K562 (cell line): ENCODE data around the gene CDX1. TPM values are rescaled to one million over a fixed set of nuclear protein-coding genes. Genes with fewer than 3 reads are reported as not detected.

Experiments used
- ATAC-seq: fragments of 200-7000 bp; cut with Tn5 transposase; 3 replicates; pipeline ENCODE4 v1.9.1; 2020; ENCODE audit warnings: moderate library complexity
- BruUV-seq: library from RNA; stranded (reverse); fragments of 400-500 nt; replicated peaks from 2 replicates; lab custom pipeline; 2021; lab: Mats Ljungman, UMichigan
- CTCF ChIA-PET: fragments of 300-600 bp; formaldehyde crosslinking; extraction: SDS; loops from one replicate; lab custom pipeline; 2021; ENCODE audit warnings: low intra/inter-chr PET ratio; lab: Yijun Ruan, JAX
- POLR2A ChIA-PET: fragments of 300-600, 350-650 bp; sonication (Branson Sonifier 250); formaldehyde crosslinking; extraction: SDS; loops from one replicate; lab custom pipeline; 2021; ENCODE audit warnings: antibody characterized with exemption, inconsistent platforms; lab: Yijun Ruan, JAX
- DNase-seq, 4 experiments: peaks; one replicate each; pipeline versions ENCODE4 v3.0.0 to v3.0.0-alpha.2; 2011 to 2018; ENCODE audit warnings: low spot score in 3 of 4, mixed read lengths in 3 of 4; ENCODE audit errors: extremely low read depth in 1 of 4
- FAIRE-seq: peaks from 2 replicates; lab custom pipeline; 2011; peaks lifted over from hg19 to GRCh38; lab: Jason Lieb, UNC
- H2AFZ ChIP-seq: 2 replicates; pipeline ENCODE4 v1.6.0; 2011; ENCODE audit warnings: low read depth, low read length, control low read depth, inconsistent platforms
- H3K27ac ChIP-seq: fragments of 200-600 bp; 3 replicates; pipeline ENCODE4 v1.8.0; 2011; ENCODE audit warnings: low read depth, mild to moderate bottlenecking, control low read depth, inconsistent platforms, low read length, moderate library complexity, mixed read lengths; ENCODE audit errors: extremely low read depth
- H3K27me3 ChIP-seq, 2 experiments: fragments of 300-600 bp in 1 of 2; 2 replicates in 1 of 2; 3 replicates in 1 of 2; pipeline versions ENCODE4 v1.6.0 to v1.8.0; 2011; ENCODE audit warnings: inconsistent platforms in 2 of 2, low read length in 2 of 2, mild to moderate bottlenecking in 1 of 2, mixed read lengths in 1 of 2, moderate library complexity in 1 of 2; ENCODE audit not compliant: control insufficient read depth in 2 of 2, insufficient read depth in 2 of 2
- H3K36me3 ChIP-seq: fragments of 300-600 bp; 3 replicates; pipeline ENCODE4 v1.8.0; 2011; ENCODE audit warnings: mild to moderate bottlenecking, low read length, inconsistent platforms; ENCODE audit not compliant: control insufficient read depth, insufficient read depth
- H3K4me1 ChIP-seq, 2 experiments: fragments of 200-600 bp in 1 of 2; replicated peaks in 1 of 2; 2 replicates in 1 of 2; 3 replicates in 1 of 2; pipeline versions ENCODE4 v1.5.1 to v1.8.0; 2011; ENCODE audit warnings: inconsistent platforms in 2 of 2, low read length in 2 of 2, mild to moderate bottlenecking in 1 of 2, mixed read lengths in 1 of 2, moderate library complexity in 1 of 2; ENCODE audit not compliant: control insufficient read depth in 2 of 2, insufficient read depth in 2 of 2
- H3K4me2 ChIP-seq: 2 replicates; pipeline ENCODE4 v1.6.1; 2011; ENCODE audit warnings: low read length, control low read depth, inconsistent platforms, mixed read lengths; ENCODE audit not compliant: insufficient read depth
- H3K4me3 ChIP-seq: fragments of 200-600 bp; sonication (generic), shearing (Covaris generic); 2 replicates; pipeline ENCODE4 v1.5.1; 2016; ENCODE audit warnings: control low read depth, inconsistent platforms
- H3K79me2 ChIP-seq: fragments of 200-600 bp; 3 replicates; pipeline ENCODE4 v1.8.0; 2011; ENCODE audit warnings: low read length, inconsistent platforms; ENCODE audit not compliant: control insufficient read depth, insufficient read depth
- H3K9ac ChIP-seq, 2 experiments: 2 replicates each; pipeline versions ENCODE4 v1.6.0 to v1.6.1; 2011; ENCODE audit warnings: low read depth in 2 of 2, low read length in 2 of 2, control low read depth in 1 of 2, inconsistent platforms in 1 of 2, mild to moderate bottlenecking in 1 of 2, mixed read lengths in 1 of 2; ENCODE audit not compliant: insufficient read depth in 1 of 2
- H3K9me1 ChIP-seq: one replicate; pipeline ENCODE4 v1.6.0; 2011; ENCODE audit warnings: inconsistent platforms, mild to moderate bottlenecking, low read length, moderate library complexity; ENCODE audit not compliant: control insufficient read depth, insufficient read depth
- H3K9me3 ChIP-seq: replicated peaks from 2 replicates; pipeline ENCODE4 v1.5.1; 2011; ENCODE audit warnings: low read depth, low read length, inconsistent platforms; ENCODE audit not compliant: control insufficient read depth, insufficient read depth
- H4K20me1 ChIP-seq: replicated peaks from 2 replicates; pipeline ENCODE4 v1.6.1; 2011; ENCODE audit warnings: low read length, inconsistent platforms, mixed read lengths; ENCODE audit not compliant: control insufficient read depth, insufficient read depth
- CAMTA2 ChIP-seq: fragments of 250-450 bp; sonication (Bioruptor Pico); conservative IDR thresholded peaks from 2 replicates; pipeline ENCODE4 v1.5.1; 2022
- CEBPB ChIP-seq: fragments of 450-650 bp; IDR thresholded peaks from 2 replicates; pipeline ENCODE4 v1.6.1; 2016; ENCODE audit warnings: missing genetic modification characterization, missing compliant biosample characterization
- MAFK ChIP-seq: IDR thresholded peaks from 2 replicates; pipeline ENCODE4 v1.6.1; 2011; ENCODE audit warnings: low read length, improper control_type of control experiment
- MIER1 ChIP-seq: fragments of 450-650 bp; IDR thresholded peaks from 2 replicates; pipeline ENCODE4 v1.6.1; 2016; ENCODE audit warnings: antibody characterized with exemption, mild to moderate bottlenecking, low read depth
- POLR2G ChIP-seq: fragments of 200-400 bp; formaldehyde crosslinking; IDR thresholded peaks from 2 replicates; pipeline ENCODE4 v1.6.1; 2017; ENCODE audit warnings: low read depth, mild to moderate bottlenecking, antibody characterized with exemption, low read length, moderate library complexity
- SMAD1 ChIP-seq: fragments of 150-350 bp; IDR thresholded peaks from 2 replicates; pipeline ENCODE4 v1.6.1; 2014; ENCODE audit warnings: low read length, low read depth; ENCODE audit not compliant: partially characterized antibody
- U2AF1 ChIP-seq: fragments of 200-400 bp; formaldehyde crosslinking; optimal IDR thresholded peaks from 2 replicates; pipeline ENCODE3; 2017; ENCODE audit warnings: mild to moderate bottlenecking, low read depth, low read length, moderate library complexity
- WGBS: fragments of 100-300 bp; shearing (Covaris generic); methylation state at CpG from one replicate; pipeline ENCODE4 v1.1.6; 2016; ENCODE audit warnings: low coverage, mixed read lengths; ENCODE audit not compliant: insufficient coverage; ENCODE audit errors: missing lambda C conversion rate; 5-methylcytosine and 5-hydroxymethylcytosine counted together
- in situ Hi-C: fragments of 300-500 bp; cut with MboI; formaldehyde crosslinking; loops from 4 replicates; pipeline ENCODE4 v1.15.0; 2018; ENCODE audit warnings: inconsistent platforms, mixed read lengths
- intact Hi-C: fragments of 100-400 bp; cut with micrococcal nuclease; formaldehyde crosslinking; loops from 2 replicates; pipeline ENCODE4 v1.14.2; 2022
- polyA plus RNA-seq, 8 experiments: library from polyadenylated mRNA; depleted of rRNA in 4 of 8; stranded (reverse) in 5 of 8; unstranded in 3 of 8; fragments of >200 nt; fragmentation: Nextera tagmentation in 2 of 8; fragmentation: Illumina TruSeq in 1 of 8; extraction: Ambion mirVana in 2 of 8; extraction: Trizol in 1 of 8; gene quantifications; 2 replicates each; pipeline versions ENCODE4 v1.2.1 to v1.2.3, GENCODE V29; 2011 to 2014; ENCODE audit warnings: inconsistent platforms in 1 of 8, missing spikeins in 1 of 8
- total RNA-seq, 7 experiments: library from RNA; depleted of rRNA in 6 of 7; stranded (reverse); fragments of >200 nt in 6 of 7; fragmentation: Illumina TruSeq in 2 of 7; extraction: Trizol in 2 of 7; gene quantifications; 2 replicates each; pipeline versions ENCODE4 v1.2.1 to v1.2.3, GENCODE V29; 2011 to 2021; ENCODE audit warnings: low replicate concordance in 1 of 7
- TF ChIP-seq, protein P1 (sequence below): IDR thresholded peaks from 3 replicates; pipeline ENCODE4 v1.6.1; 2011; ENCODE audit warnings: borderline replicate concordance, mild to moderate bottlenecking, moderate library complexity; ENCODE audit not compliant: insufficient read length; ENCODE audit errors: extremely low read depth
- TF ChIP-seq, protein P2 (sequence below), 2 experiments: fragments of 450-650 bp; conservative IDR thresholded peaks; 2 replicates each; pipeline ENCODE4 v1.6.1; 2017; ENCODE audit warnings: mild to moderate bottlenecking in 2 of 2, moderate library complexity in 2 of 2
- TF ChIP-seq, protein P3 (sequence below), 3 experiments: IDR thresholded peaks in 2 of 3; conservative IDR thresholded peaks in 1 of 3; 2 replicates each; pipeline ENCODE4 v1.5.1; 2011 to 2012; ENCODE audit warnings: low read length in 3 of 3, mild to moderate bottlenecking in 3 of 3, control low read depth in 2 of 3, improper control_type of control experiment in 1 of 3, inconsistent platforms in 1 of 3, low read depth in 1 of 3, mixed read lengths in 1 of 3, moderate library complexity in 1 of 3; ENCODE audit not compliant: insufficient read depth in 2 of 3

Gene CDX1
- total and polyA plus RNA-seq, 9 of the 15 experiments (the other 6 are each of a cell fraction or from before 2014, with no cell fraction given): 0.06 to 0.16 TPM; not detected in 7

DNA sequence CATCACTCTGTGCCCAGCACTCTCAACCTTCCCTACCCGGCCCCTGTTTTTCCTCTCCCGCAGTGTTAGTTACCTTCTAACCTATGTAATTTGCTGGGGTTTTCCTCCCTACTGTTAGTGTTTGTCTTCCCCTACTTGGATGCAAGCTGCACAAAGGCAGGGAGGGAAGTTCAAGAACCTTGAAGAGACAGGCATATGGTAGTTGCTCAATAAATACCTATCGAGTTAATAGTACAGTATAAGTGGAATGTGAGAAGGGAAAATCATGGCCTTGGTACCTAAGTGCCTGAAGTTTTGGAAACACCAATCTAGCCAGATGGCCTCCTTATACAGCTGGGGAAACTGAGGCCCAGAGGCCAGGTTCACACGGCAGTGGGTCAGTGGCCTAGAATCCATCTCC is 35.1 kb upstream of the CDX1 start:
- DNase-seq (no peak), ATAC-seq (no peak), FAIRE-seq (no peak)
- peaks cover 11 to 35% of the 10 kb centered on the region in 2 experiments; a peak in 4 of 5 replicates for H3K27me3 ChIP-seq
- ChIA-PET POLR2A (no interaction called here), CTCF (interaction anchor here (0.7 to 2.7 kb wide), 3 partner anchors 71 to 219 kb away, joined by 4 to 36 read pairs (median 4); no protein-coding TSS in a partner anchor)
- 31% methylated on average over 4 of the region's 4 CpGs for WGBS
- in situ Hi-C loops: no loop called here
- H3K4me2 ChIP-seq: no peak overlapping the region
- H3K79me2 ChIP-seq: no peaks in the 10 kb centered on the region
- H3K36me3 ChIP-seq: no peaks in the 10 kb centered on the region
- H2AFZ ChIP-seq: no peak overlapping the region
- H3K9me1 ChIP-seq: no peaks in the 10 kb centered on the region
- H3K4me1 ChIP-seq: peaks cover 8 to 11% of the 10 kb centered on the region in 2 experiments; a peak in 4 of 5 replicates
- H3K9me3 ChIP-seq: no peaks in the 10 kb centered on the region
- no peak overlapping the region for H3K9ac ChIP-seq
- intact Hi-C loops: loop anchor here (2.0 kb wide), 1 partner anchor 29 kb away; no protein-coding TSS in a partner anchor
- no TSS peak for BruUV-seq
- no peak overlapping the region for H3K4me3 ChIP-seq
- TF ChIP-seq MAFK: no peak
- TF ChIP-seq, protein P1, sequence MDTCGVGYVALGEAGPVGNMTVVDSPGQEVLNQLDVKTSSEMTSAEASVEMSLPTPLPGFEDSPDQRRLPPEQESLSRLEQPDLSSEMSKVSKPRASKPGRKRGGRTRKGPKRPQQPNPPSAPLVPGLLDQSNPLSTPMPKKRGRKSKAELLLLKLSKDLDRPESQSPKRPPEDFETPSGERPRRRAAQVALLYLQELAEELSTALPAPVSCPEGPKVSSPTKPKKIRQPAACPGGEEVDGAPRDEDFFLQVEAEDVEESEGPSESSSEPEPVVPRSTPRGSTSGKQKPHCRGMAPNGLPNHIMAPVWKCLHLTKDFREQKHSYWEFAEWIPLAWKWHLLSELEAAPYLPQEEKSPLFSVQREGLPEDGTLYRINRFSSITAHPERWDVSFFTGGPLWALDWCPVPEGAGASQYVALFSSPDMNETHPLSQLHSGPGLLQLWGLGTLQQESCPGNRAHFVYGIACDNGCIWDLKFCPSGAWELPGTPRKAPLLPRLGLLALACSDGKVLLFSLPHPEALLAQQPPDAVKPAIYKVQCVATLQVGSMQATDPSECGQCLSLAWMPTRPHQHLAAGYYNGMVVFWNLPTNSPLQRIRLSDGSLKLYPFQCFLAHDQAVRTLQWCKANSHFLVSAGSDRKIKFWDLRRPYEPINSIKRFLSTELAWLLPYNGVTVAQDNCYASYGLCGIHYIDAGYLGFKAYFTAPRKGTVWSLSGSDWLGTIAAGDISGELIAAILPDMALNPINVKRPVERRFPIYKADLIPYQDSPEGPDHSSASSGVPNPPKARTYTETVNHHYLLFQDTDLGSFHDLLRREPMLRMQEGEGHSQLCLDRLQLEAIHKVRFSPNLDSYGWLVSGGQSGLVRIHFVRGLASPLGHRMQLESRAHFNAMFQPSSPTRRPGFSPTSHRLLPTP: no peak
- no peak for TF ChIP-seq U2AF1
- no peak for TF ChIP-seq CAMTA2 (CRISPR knock-in tag)
- no peak for TF ChIP-seq CEBPB
- TF ChIP-seq, protein P2, sequence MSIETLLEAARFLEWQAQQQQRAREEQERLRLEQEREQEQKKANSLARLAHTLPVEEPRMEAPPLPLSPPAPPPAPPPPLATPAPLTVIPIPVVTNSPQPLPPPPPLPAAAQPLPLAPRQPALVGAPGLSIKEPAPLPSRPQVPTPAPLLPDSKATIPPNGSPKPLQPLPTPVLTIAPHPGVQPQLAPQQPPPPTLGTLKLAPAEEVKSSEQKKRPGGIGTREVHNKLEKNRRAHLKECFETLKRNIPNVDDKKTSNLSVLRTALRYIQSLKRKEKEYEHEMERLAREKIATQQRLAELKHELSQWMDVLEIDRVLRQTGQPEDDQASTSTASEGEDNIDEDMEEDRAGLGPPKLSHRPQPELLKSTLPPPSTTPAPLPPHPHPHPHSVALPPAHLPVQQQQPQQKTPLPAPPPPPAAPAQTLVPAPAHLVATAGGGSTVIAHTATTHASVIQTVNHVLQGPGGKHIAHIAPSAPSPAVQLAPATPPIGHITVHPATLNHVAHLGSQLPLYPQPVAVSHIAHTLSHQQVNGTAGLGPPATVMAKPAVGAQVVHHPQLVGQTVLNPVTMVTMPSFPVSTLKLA (conservative IDR thresholded peaks at IDR 0.05): no peak
- TF ChIP-seq SMAD1: no peak
- TF ChIP-seq, protein P3, sequence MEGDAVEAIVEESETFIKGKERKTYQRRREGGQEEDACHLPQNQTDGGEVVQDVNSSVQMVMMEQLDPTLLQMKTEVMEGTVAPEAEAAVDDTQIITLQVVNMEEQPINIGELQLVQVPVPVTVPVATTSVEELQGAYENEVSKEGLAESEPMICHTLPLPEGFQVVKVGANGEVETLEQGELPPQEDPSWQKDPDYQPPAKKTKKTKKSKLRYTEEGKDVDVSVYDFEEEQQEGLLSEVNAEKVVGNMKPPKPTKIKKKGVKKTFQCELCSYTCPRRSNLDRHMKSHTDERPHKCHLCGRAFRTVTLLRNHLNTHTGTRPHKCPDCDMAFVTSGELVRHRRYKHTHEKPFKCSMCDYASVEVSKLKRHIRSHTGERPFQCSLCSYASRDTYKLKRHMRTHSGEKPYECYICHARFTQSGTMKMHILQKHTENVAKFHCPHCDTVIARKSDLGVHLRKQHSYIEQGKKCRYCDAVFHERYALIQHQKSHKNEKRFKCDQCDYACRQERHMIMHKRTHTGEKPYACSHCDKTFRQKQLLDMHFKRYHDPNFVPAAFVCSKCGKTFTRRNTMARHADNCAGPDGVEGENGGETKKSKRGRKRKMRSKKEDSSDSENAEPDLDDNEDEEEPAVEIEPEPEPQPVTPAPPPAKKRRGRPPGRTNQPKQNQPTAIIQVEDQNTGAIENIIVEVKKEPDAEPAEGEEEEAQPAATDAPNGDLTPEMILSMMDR (IDR thresholded peaks at IDR 0.05 in 2 of 3, conservative IDR thresholded peaks at IDR 0.05 in 1 of 3; ENCODE audit: insufficient read depth in 2 of 3, low read depth in 1 of 3, low read length in 3 of 3): no peak
- TF ChIP-seq MIER1: no peak
- no peak for TF ChIP-seq POLR2G
- H3K27ac ChIP-seq: no peak overlapping the region
- peaks cover 3% of the 10 kb centered on the region; the same call in 1 of the 2 replicates for H4K20me1 ChIP-seq
